Upper lobe of right lung (tissue), 1 donor: ENCODE data around the gene GTF3C1. TPM values are rescaled to one million over a fixed set of nuclear protein-coding genes. Genes with fewer than 3 reads are reported as not detected.
A peak's percentile ranks its signal among the peaks of the same experiment; 100 is the strongest.

Experiments
- ATAC-seq: fragments of 200-7000 bp; cut with Tn5 transposase; one replicate; pipeline ENCODE4 v1.9.1; 2020; ENCODE audit warnings: mild to moderate bottlenecking, moderate library complexity
- DNase-seq: peaks from one replicate; pipeline ENCODE4 v3.0.0-alpha.2; 2020
- H3K27ac ChIP-seq: fragments of 200-600 bp; one replicate; pipeline ENCODE4 v1.8.0; 2022
- H3K27me3 ChIP-seq: fragments of 200-600 bp; one replicate; pipeline ENCODE4 v1.8.0; 2022; ENCODE audit warnings: mild to moderate bottlenecking
- H3K36me3 ChIP-seq: fragments of 200-600 bp; one replicate; pipeline ENCODE4 v1.8.0; 2022
- H3K4me1 ChIP-seq: fragments of 200-600 bp; one replicate; pipeline ENCODE4 v1.8.0; 2022
- H3K4me3 ChIP-seq: fragments of 200-600 bp; one replicate; pipeline ENCODE4 v1.8.0; 2022; ENCODE audit warnings: mild to moderate bottlenecking
- H3K9me3 ChIP-seq: fragments of 200-600 bp; one replicate; pipeline ENCODE4 v1.8.0; 2022
- CTCF ChIP-seq: fragments of 200-600 bp; IDR thresholded peaks from one replicate; pipeline ENCODE4 v1.8.0; 2022; ENCODE audit warnings: antibody characterized with exemption
- intact Hi-C: fragments of 100-400 bp; cut with DNase I; formaldehyde crosslinking; loops from one replicate; pipeline ENCODE4 v1.11.0; 2022
- total RNA-seq: library from RNA; stranded (reverse); fragmentation: NEBNext Ultra II Directional; extraction: Animal tissue kit (Norgen Biotek cat#: 25700); gene quantifications from one replicate; pipeline ENCODE4 v1.2.1, GENCODE V29; 2021
- donor health status: DM: no; HTN: yes; CAD: no; lungs with severe emphysema.

The GTF3C1 gene
- total RNA-seq, 1 donor from 2014 or later: 55.0 TPM

GRCh38 chr16:27483624-27484023 lies 66.1 kb downstream of the GTF3C1 start:
- intact Hi-C loops: no loop called here
- no peak for DNase-seq
- Histone ChIP-seq H3K4me3 (no peak overlapping the region), H3K27ac (no peak overlapping the region), H3K9me3 (no peaks in the 10 kb centered on the region), H3K36me3 (peaks cover 99% of the 10 kb centered on the region), H3K4me1 (no peaks in the 10 kb centered on the region), H3K27me3 (no peaks in the 10 kb centered on the region)
- TF ChIP-seq CTCF: no peak
- no peak for ATAC-seq

GRCh38 chr16:27483088-27483437 lies 66.7 kb downstream of the GTF3C1 start:
- H3K4me3 ChIP-seq: no peak overlapping the region
- H3K27me3 ChIP-seq: no peaks in the 10 kb centered on the region
- no peaks in the 10 kb centered on the region for H3K9me3 ChIP-seq
- TF ChIP-seq CTCF: no peak
- H3K4me1 ChIP-seq: no peaks in the 10 kb centered on the region
- H3K36me3 ChIP-seq: peaks cover 99% of the 10 kb centered on the region
- DNase-seq (no peak), ATAC-seq (no peak)
- H3K27ac ChIP-seq: no peak overlapping the region
- intact Hi-C loops: no loop called here

- ATAC-seq (no peak), DNase-seq (no peak)
- intact Hi-C loops: no loop called here
These were observed 67.2 kb downstream of the GTF3C1 start for GRCh38 chr16:27482397-27483087.

GRCh38 chr16:27481282-27481934 lies 68.3 kb downstream of the GTF3C1 start:
- TF ChIP-seq CTCF: no peak
- H3K27me3 ChIP-seq: no peaks in the 10 kb centered on the region
- H3K4me3 ChIP-seq: no peak overlapping the region
- H3K9me3 ChIP-seq: no peaks in the 10 kb centered on the region
- ATAC-seq (peak; percentile 8), DNase-seq (no peak)
- intact Hi-C loops: no loop called here
- no peaks in the 10 kb centered on the region for H3K4me1 ChIP-seq
- H3K36me3 ChIP-seq: peaks cover 99% of the 10 kb centered on the region
- no peak overlapping the region for H3K27ac ChIP-seq

More at GRCh38 chr16:27482397-27483087, 67.2 kb downstream of the GTF3C1 start:
- Histone ChIP-seq H3K9me3 (no peaks in the 10 kb centered on the region), H3K4me3 (no peak overlapping the region), H3K4me1 (no peaks in the 10 kb centered on the region), H3K27me3 (no peaks in the 10 kb centered on the region), H3K27ac (no peak overlapping the region), H3K36me3 (peaks cover 99% of the 10 kb centered on the region)
- no peak for TF ChIP-seq CTCF

GRCh38 chr16:27480761-27481160 lies 69.0 kb downstream of the GTF3C1 start:
- TF ChIP-seq CTCF: no peak
- Histone ChIP-seq H3K27me3 (no peaks in the 10 kb centered on the region), H3K4me3 (no peak overlapping the region), H3K4me1 (no peaks in the 10 kb centered on the region), H3K36me3 (peaks cover 99% of the 10 kb centered on the region), H3K9me3 (no peaks in the 10 kb centered on the region), H3K27ac (no peak overlapping the region)
- ATAC-seq (no peak), DNase-seq (no peak)
- intact Hi-C loops: no loop called here
